ENCODE data around the gene SLC25A4.

SLC25A4 gene

DNA sequence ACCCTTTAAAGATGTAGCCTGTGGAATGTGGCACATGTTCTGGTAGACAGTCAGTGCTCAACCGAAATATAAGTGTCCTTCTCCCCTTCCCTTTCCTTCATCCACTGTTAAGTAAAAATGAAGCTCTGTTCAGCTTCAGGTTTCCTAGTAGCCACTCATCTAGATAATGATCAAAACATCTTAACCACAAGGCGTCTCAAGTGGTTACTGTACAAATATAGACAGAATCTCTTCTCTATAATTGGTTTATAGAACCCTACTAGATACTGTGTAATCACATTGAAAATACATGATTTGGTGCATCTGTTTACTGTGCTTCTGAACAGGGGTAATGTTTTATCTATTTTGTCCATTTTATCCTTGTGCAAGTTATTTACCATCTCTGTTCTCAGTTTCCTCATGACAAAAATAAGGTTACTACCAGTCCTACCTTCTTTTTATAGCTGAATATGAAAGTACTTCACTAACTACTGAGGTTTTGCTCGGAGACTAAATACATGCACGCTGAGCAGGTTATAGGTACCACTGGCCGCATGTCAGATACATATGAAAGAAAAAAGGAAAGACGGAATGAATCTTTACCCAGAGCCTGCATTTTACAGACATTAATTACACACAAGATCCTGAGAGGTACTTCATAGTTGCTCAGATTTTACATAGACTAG lies 20.3 kb upstream of the SLC25A4 start:
- no peak for DNase-seq

DNA sequence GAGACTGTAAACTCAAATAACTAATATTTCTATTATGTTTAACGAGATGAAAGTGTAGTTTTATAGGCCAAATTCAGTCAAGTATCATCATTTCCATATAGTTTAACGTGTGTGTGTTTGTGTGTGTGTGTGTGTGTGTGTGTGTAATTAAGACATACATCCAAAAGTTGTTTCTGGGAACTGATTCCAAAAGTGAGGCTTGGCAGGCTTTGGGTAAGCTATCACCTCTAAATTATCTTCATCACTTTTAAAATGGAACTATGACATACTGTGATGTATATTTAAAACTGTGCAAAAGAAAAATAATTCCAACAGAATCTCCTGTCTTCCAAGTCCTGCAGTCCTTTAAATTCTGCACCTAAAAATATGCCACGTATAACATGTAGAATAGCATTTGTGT lies 19.1 kb upstream of the SLC25A4 start:
- no peak for DNase-seq

GRCh38 chr4:185127021-185127925 lies 15.8 kb upstream of the SLC25A4 start:
- DNase-seq = no peak

- no peak for DNase-seq
Measured at GRCh38 chr4:185128272-185129119, 14.6 kb upstream of the SLC25A4 start.

- DNase-seq = peak; percentile 4 to 29
Measured at GRCh38 chr4:185134307-185134869, 8.7 kb upstream of the SLC25A4 start.

DNA sequence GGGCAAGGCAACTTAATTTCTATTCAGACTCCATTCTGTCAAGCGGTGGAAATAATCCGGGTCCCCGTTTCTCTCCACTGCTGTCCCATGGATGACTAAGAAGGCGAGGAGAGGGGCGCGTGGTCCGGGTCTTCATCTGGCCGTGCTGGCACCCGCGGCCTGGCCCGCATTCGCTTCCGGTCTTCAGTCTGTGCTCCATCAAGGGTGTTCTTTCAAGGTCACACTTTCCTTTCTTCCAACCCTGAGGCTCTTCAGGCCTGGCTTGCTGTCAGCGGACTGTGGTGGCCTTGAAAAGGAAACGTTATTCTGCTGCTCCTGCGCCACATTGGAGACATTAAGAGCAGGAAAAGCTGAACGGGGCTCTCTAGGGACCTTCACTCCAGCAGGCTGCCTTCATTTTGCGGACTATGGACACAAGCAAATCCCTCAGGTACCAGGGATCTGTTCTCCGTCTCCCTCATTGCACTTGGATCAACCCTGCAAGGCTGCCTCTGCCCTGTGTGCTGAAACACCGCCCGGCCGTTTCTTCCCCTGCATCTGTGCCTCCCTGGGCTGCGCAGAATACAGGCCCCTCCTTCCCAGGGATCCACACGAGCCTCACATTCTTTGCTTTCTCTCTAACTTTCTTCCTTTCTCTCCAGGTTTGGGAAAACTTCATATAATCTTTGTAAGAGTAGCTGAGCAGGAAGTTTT lies 5.7 kb upstream of the SLC25A4 start:
- DNase-seq = no peak

GRCh38 chr4:185138161-185138560 lies 4.9 kb upstream of the SLC25A4 start:
- no peak for DNase-seq

DNA sequence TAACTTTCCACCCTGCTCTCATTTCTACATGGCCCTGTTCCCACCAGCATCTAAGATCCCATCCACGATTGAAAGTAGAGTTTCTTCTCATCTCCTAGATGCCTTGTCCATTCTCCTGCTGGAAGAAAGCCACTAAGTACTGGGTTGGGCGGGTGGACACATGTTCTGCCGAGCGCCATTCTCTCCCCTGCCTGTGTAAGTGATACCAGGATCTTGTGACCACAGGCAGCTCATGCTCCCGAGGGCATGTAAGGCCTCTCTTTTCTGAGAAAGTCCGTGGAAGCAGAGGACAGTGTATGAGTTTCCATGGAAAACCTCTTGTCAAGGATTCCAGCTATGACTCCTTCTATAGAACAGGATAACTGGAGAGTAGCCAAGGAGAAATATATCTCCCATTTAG lies 3.3 kb upstream of the SLC25A4 start:
- no peak for DNase-seq

- no peak for DNase-seq
Measured at GRCh38 chr4:185141777-185142176, 1.3 kb upstream of the SLC25A4 start.

DNA sequence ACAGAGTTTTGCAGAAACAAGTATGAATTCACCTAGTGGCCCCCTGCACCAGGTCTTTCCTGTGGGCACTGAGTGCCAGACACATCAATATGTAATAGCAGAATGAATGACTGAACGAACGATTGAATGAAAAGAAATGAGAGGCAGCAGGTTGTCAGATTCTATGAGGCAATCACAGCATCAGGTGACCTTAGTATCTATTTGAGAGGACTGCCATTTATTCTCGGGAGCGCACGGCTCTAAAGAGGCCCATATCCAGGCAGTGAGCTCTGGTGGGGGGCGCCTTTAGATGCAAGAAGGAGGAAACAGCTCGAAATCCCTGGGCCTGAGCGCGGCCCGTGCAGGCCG lies 528 bp upstream of the SLC25A4 start:
- peak in 1 of 2 experiments; percentile 15 for DNase-seq

DNA sequence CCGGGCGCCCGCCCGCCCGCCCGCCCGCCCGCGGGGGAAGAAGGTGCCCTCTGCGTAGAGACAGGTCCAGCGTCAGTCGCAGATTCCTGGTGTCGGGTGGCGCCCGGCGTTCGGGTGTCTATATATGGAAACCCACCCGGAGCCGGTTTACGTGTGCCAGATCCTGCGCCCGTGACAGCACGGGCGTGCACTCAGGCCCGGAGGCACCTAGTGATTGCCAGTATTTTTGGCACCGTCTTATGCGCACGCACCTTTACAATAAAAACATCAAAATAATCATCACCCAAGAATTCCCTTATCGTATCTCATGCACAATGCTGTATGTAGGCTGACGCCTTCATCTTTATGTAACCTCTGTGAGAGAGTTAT lies 519 bp downstream of the SLC25A4 start:
- DNase-seq = peak in 1 of 2 experiments; percentile 29

DNA sequence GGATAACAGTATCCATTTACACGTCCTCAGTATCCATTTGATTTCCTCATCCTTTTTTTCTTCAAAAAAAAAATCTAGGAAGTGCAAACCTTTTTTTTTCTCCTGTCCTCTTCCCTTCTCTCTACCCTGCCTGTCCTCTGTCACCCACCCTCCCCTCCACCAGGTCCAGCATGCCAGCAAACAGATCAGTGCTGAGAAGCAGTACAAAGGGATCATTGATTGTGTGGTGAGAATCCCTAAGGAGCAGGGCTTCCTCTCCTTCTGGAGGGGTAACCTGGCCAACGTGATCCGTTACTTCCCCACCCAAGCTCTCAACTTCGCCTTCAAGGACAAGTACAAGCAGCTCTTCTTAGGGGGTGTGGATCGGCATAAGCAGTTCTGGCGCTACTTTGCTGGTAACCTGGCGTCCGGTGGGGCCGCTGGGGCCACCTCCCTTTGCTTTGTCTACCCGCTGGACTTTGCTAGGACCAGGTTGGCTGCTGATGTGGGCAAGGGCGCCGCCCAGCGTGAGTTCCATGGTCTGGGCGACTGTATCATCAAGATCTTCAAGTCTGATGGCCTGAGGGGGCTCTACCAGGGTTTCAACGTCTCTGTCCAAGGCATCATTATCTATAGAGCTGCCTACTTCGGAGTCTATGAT lies 1.7 kb downstream of the SLC25A4 start:
- DNase-seq = no peak

GRCh38 chr4:185145572-185145971 lies 2.5 kb downstream of the SLC25A4 start:
- DNase-seq = no peak

DNA sequence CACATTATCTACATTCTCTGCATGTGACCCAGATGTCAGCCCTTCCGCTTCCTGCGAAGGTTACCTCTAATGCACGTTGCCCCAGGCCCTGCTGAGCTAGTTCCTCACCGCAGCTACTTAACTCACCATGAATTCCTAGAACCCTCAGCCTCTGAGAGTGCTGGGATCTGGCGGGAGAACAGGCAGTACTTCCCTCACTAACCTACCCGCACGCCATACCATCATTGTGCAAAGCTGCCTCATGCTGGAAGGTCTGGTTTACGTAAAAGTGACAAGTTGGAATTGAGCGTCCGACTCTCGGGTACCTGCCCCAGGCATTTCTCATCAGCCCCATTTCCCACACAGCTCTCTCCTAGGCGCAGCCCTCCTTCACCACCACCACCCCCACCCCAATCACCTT lies 6.3 kb downstream of the SLC25A4 start:
- DNase-seq = no peak

- no peak for DNase-seq
Measured at GRCh38 chr4:185151296-185151695, 8.2 kb downstream of the SLC25A4 start.

DNA sequence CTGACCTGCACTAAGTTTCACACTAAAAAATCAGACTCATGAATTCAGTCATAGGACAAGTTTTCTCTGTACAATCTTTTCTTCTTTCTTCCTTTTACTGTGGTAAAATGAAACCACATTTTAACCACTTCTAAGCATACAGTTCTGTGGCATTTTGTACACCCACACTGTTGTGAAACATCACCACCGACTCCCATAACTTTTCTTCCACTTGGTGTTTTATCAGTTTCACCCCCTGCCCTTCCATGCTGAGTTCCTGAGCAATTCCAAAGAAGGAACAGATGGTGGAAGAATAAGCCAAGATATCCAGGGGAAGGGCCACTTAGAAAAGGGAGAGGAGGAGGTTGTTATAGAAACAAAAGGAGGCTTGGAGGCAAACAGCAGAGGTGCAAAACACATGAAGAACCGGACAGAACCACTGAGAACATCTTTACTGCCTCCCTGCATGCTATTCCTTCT lies 22.6 kb downstream of the SLC25A4 start:
- no peak for DNase-seq

DNA sequence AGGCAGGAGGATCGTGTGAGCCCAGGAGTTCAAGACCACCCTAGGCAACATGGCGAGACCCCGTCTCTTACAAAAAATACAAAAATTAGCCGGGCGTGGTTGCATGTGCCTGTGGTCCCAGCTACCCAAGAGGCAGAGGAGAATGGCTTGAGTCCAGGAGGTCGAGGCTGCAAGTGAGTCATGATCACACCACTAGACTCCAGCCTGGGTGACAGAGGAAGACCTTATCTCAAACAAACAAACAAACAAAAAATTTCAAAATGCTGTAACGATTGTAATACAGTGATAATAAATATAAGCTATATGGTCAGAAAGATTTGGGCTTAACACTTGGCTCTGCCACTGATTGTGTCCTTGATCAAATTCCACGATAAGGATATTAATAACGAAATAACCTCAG lies 24.2 kb downstream of the SLC25A4 start:
- DNase-seq = no peak

DNA sequence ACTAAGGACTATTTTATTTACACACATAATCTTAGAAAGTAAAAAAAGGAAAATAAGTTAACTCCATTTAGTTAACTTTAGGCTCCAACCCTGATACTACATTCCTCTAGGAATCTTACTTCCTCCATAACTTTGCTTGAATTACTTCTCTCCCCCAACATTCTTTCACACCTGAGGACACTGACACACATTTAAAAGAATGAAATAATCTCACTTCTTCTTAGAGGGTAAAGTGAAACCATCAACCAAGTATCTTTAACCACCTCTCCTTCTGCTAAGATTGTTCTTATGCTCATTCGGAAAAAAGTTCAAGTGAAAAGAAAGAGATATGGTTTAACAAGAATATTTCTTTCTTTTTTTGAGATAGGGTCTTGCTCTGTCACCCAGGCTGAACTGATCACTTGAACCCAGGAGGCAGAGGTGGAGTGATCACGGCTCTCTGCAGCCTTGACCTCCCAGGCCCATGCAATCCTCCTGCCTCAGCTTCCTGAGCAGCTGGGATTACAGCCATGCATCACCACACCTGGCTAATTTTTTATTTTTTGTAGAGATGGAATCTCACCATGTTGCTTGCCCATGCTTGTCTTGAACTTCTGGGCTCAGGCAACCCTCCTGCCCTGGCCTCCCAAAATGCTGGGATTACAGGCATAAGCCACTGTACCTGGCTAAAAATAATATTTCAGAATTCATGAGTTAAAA lies 28.5 kb downstream of the SLC25A4 start:
- no peak for DNase-seq

- no peak for DNase-seq
Measured at GRCh38 chr4:185179488-185179887, 36.4 kb downstream of the SLC25A4 start.

DNA sequence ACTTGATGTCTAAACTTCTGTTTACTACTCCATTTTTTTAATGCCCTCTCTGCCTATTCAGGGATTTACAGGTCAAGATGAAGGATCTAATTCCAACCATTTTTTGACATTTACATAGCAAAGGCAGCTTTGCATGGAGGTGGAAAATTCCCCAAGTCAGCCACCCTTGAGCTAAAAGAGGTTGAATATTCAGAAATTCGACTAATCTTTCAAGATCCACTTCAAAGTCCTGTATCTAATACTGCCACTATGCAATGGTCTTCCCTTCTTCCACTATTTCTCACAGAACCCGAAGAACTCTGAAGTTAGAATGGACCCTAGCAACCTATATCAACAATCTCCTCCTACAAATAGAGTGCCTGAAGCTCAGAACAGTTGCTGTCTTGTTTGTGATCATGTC lies 39.2 kb downstream of the SLC25A4 start:
- DNase-seq = no peak

GRCh38 chr4:185183622-185184281 lies 40.7 kb downstream of the SLC25A4 start:
- peak; percentile 80 to 83 for DNase-seq

Data from NCI-H2081 (cell line).